Measurements from ENCODE around the gene SUN2.

SUN2 gene

GRCh38 chr22:38773363-38773946, 17.7 kb upstream of the SUN2 start:
- Mint-ChIP-seq H3K4me3 (no peak overlapping the region), H3K9me3 (no peaks in the 10 kb centered on the region), H3K36me3 (ENCODE audit: insufficient read depth) (no peaks in the 10 kb centered on the region), H3K27me3 (no peaks in the 10 kb centered on the region), H3K27ac (ENCODE audit: low read depth) (no peak overlapping the region), H3K4me1 (peaks cover 6% of the 10 kb centered on the region)
- no peak for ATAC-seq (replicated peaks; ENCODE audit: extremely low read depth, poor library complexity, severe bottlenecking)
- no peak for DNase-seq (ENCODE audit: low spot score in 2 of 2)

GRCh38 chr22:38772623-38772873, 16.8 kb upstream of the SUN2 start:
- Mint-ChIP-seq H3K4me1 (peaks cover 6% of the 10 kb centered on the region), H3K9me3 (no peaks in the 10 kb centered on the region), H3K27ac (ENCODE audit: low read depth) (no peak overlapping the region), H3K36me3 (ENCODE audit: insufficient read depth) (no peaks in the 10 kb centered on the region), H3K27me3 (no peaks in the 10 kb centered on the region), H3K4me3 (no peak overlapping the region)
- DNase-seq (ENCODE audit: low spot score in 2 of 2) (no peak), ATAC-seq (replicated peaks; ENCODE audit: extremely low read depth, poor library complexity, severe bottlenecking) (no peak)

GRCh38 chr22:38770257-38770949, 14.6 kb upstream of the SUN2 start:
- Mint-ChIP-seq H3K4me1 (peaks cover 6% of the 10 kb centered on the region), H3K4me3 (no peak overlapping the region), H3K36me3 (ENCODE audit: insufficient read depth) (no peaks in the 10 kb centered on the region), H3K9me3 (no peaks in the 10 kb centered on the region), H3K27me3 (no peaks in the 10 kb centered on the region), H3K27ac (ENCODE audit: low read depth) (no peak overlapping the region)
- ATAC-seq (replicated peaks; ENCODE audit: extremely low read depth, poor library complexity, severe bottlenecking) (no peak), DNase-seq (ENCODE audit: low spot score in 2 of 2) (no peak)

- Mint-ChIP-seq H3K36me3 (ENCODE audit: insufficient read depth) (no peaks in the 10 kb centered on the region), H3K27me3 (no peaks in the 10 kb centered on the region), H3K4me3 (no peak overlapping the region), H3K4me1 (peaks cover 6% of the 10 kb centered on the region), H3K27ac (ENCODE audit: low read depth) (no peak overlapping the region), H3K9me3 (no peaks in the 10 kb centered on the region)
- ATAC-seq (replicated peaks; ENCODE audit: extremely low read depth, poor library complexity, severe bottlenecking) (no peak), DNase-seq (ENCODE audit: low spot score in 2 of 2) (no peak)
These were observed 12.2 kb upstream of the SUN2 start for GRCh38 chr22:38768036-38768435.

- Mint-ChIP-seq H3K27ac (ENCODE audit: low read depth) (no peak overlapping the region), H3K4me3 (no peak overlapping the region), H3K4me1 (peaks cover 6% of the 10 kb centered on the region), H3K9me3 (no peaks in the 10 kb centered on the region), H3K36me3 (ENCODE audit: insufficient read depth) (no peaks in the 10 kb centered on the region), H3K27me3 (no peaks in the 10 kb centered on the region)
- ATAC-seq (replicated peaks; ENCODE audit: extremely low read depth, poor library complexity, severe bottlenecking) = no peak
- DNase-seq (ENCODE audit: low spot score in 2 of 2) = no peak
These were observed 11.5 kb upstream of the SUN2 start for GRCh38 chr22:38767313-38767712.

- DNase-seq (ENCODE audit: low spot score in 2 of 2) (no peak), ATAC-seq (replicated peaks; ENCODE audit: extremely low read depth, poor library complexity, severe bottlenecking) (no peak)
- no peaks in the 10 kb centered on the region for H3K36me3 Mint-ChIP-seq (ENCODE audit: insufficient read depth)
- no peak overlapping the region for H3K4me3 Mint-ChIP-seq
- no peaks in the 10 kb centered on the region for H3K9me3 Mint-ChIP-seq
- H3K27me3 Mint-ChIP-seq = no peaks in the 10 kb centered on the region
- H3K27ac Mint-ChIP-seq (ENCODE audit: low read depth) = no peak overlapping the region
- peaks cover 6% of the 10 kb centered on the region for H3K4me1 Mint-ChIP-seq
These were observed 10.4 kb upstream of the SUN2 start for GRCh38 chr22:38766076-38766777.

GRCh38 chr22:38762551-38762983, 6.8 kb upstream of the SUN2 start:
- DNase-seq (ENCODE audit: low spot score in 2 of 2) = no peak
- H3K9me3 Mint-ChIP-seq = no peaks in the 10 kb centered on the region
- H3K4me3 Mint-ChIP-seq = no peak overlapping the region
- H3K27ac Mint-ChIP-seq (ENCODE audit: low read depth) = no peak overlapping the region
- peaks cover 18% of the 10 kb centered on the region for H3K4me1 Mint-ChIP-seq
- no peaks in the 10 kb centered on the region for H3K36me3 Mint-ChIP-seq (ENCODE audit: insufficient read depth)
- H3K27me3 Mint-ChIP-seq = no peaks in the 10 kb centered on the region
- ATAC-seq (replicated peaks; ENCODE audit: extremely low read depth, poor library complexity, severe bottlenecking) = no peak

- no peak for ATAC-seq (replicated peaks; ENCODE audit: extremely low read depth, poor library complexity, severe bottlenecking)
- peaks cover 29% of the 10 kb centered on the region for H3K4me1 Mint-ChIP-seq
These were observed 5.7 kb upstream of the SUN2 start for GRCh38 chr22:38761202-38762162.

GRCh38 chr22:38760477-38761201, 4.8 kb upstream of the SUN2 start:
- DNase-seq (ENCODE audit: low spot score in 2 of 2) = no peak
- Mint-ChIP-seq H3K4me3 (no peak overlapping the region), H3K9me3 (no peaks in the 10 kb centered on the region), H3K27ac (ENCODE audit: low read depth) (no peak overlapping the region), H3K27me3 (no peaks in the 10 kb centered on the region), H3K36me3 (ENCODE audit: insufficient read depth) (peaks cover 7% of the 10 kb centered on the region), H3K4me1 (peaks cover 30% of the 10 kb centered on the region)
- ATAC-seq (replicated peaks; ENCODE audit: extremely low read depth, poor library complexity, severe bottlenecking) = no peak

More at GRCh38 chr22:38761202-38762162, 5.7 kb upstream of the SUN2 start:
- Mint-ChIP-seq H3K4me3 (no peak overlapping the region), H3K27me3 (no peaks in the 10 kb centered on the region), H3K9me3 (no peaks in the 10 kb centered on the region), H3K27ac (ENCODE audit: low read depth) (no peak overlapping the region), H3K36me3 (ENCODE audit: insufficient read depth) (peaks cover 3% of the 10 kb centered on the region)
- no peak for DNase-seq (ENCODE audit: low spot score in 2 of 2)

- H3K27ac Mint-ChIP-seq (ENCODE audit: low read depth) = peak overlapping the region; percentile 17
- ATAC-seq (replicated peaks; ENCODE audit: extremely low read depth, poor library complexity, severe bottlenecking) = no peak
- no peaks in the 10 kb centered on the region for H3K9me3 Mint-ChIP-seq
- H3K4me1 Mint-ChIP-seq = peaks cover 37% of the 10 kb centered on the region
- peaks cover 16% of the 10 kb centered on the region for H3K36me3 Mint-ChIP-seq (ENCODE audit: insufficient read depth)
- no peaks in the 10 kb centered on the region for H3K27me3 Mint-ChIP-seq
- no peak for DNase-seq (ENCODE audit: low spot score in 2 of 2)
- peak overlapping the region; percentile 89 for H3K4me3 Mint-ChIP-seq
These were observed 3.2 kb upstream of the SUN2 start for GRCh38 chr22:38759005-38759404.

GRCh38 chr22:38758276-38758945, 2.6 kb upstream of the SUN2 start:
- H3K4me3 Mint-ChIP-seq = peak overlapping the region; percentile 89
- H3K4me1 Mint-ChIP-seq = peaks cover 43% of the 10 kb centered on the region
- no peaks in the 10 kb centered on the region for H3K9me3 Mint-ChIP-seq
- no peak for ATAC-seq (replicated peaks; ENCODE audit: extremely low read depth, poor library complexity, severe bottlenecking)
- H3K27me3 Mint-ChIP-seq = no peaks in the 10 kb centered on the region
- peaks cover 22% of the 10 kb centered on the region for H3K36me3 Mint-ChIP-seq (ENCODE audit: insufficient read depth)
- peak in 1 of 2 donors; percentile 28 for DNase-seq (ENCODE audit: low spot score in 2 of 2)
- H3K27ac Mint-ChIP-seq (ENCODE audit: low read depth) = peak overlapping the region; percentile 17

GRCh38 chr22:38757464-38757757, 1.6 kb upstream of the SUN2 start:
- no peaks in the 10 kb centered on the region for H3K27me3 Mint-ChIP-seq
- DNase-seq (ENCODE audit: low spot score in 2 of 2) (no peak), ATAC-seq (replicated peaks; ENCODE audit: extremely low read depth, poor library complexity, severe bottlenecking) (no peak)
- no peaks in the 10 kb centered on the region for H3K9me3 Mint-ChIP-seq
- peaks cover 53% of the 10 kb centered on the region for H3K4me1 Mint-ChIP-seq
- H3K27ac Mint-ChIP-seq (ENCODE audit: low read depth) = peak overlapping the region; percentile 92
- H3K4me3 Mint-ChIP-seq = peak overlapping the region; percentile 89
- peaks cover 31% of the 10 kb centered on the region for H3K36me3 Mint-ChIP-seq (ENCODE audit: insufficient read depth)

All from central memory CD8-positive, alpha-beta T cell (primary cell).